ENCODE data around the gene C19orf53.

C19orf53 gene

DNA sequence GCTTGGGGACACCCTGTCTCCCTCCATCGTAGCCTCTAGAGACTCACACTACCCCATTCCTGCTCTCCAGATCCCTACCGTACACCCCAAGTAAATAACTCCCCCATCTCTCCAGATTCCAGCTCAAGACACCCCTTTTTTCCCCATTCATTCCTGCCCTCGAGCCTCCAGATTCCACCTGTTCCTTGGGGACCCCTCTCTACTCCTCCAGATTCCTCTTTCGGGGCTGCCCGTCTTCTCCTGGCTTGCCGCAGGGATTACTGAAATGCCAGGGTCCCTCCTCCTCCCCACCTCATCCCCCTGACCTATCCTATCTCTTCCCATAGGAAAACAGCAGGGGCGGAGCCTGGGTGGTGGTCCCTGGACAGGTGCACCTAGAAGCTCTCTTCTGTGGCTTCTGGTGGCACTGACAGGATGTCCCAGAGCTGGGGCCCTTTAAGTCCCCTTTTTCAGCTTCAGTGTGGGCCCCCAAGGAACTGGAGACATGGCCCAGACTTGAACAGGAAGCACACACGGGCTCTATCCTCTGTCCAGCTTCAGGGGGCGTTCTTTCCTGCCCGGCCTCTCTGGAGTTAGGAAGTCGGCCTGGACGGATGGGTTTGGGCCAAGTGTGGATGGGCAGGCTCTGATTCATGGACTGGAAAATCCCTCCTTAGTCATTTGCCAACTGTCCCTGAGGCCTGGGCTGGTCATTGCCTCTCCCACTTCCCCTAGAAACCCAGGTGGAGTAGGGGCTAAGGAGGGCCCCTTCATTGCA lies 22.2 kb downstream of the C19orf53 start:
- DNase-seq (ENCODE audit: low read depth) = peak; percentile 85

DNA sequence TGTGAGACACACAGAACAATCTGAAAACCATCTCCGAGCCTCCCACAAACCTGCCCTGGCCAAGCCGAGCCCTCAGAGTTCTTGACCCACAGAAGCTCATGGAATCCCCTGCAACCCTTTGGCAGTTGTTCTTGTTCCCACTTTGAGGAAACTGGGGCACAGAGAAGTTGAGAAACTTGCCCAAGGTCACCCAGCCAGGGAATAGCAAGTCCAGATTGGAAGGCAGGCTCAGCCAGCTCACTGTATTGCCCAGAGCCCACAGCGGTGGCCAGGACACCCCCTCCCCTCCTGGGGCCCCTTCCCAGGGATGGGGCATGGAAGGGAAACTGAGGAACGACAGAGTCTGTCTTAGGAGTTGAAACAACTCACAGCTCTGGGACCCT lies 22.8 kb downstream of the C19orf53 start:
- DNase-seq (ENCODE audit: low read depth) = no peak

GRCh38 chr19:13797870-13798269 lies 23.6 kb downstream of the C19orf53 start:
- no peak for DNase-seq (ENCODE audit: low read depth)

DNA sequence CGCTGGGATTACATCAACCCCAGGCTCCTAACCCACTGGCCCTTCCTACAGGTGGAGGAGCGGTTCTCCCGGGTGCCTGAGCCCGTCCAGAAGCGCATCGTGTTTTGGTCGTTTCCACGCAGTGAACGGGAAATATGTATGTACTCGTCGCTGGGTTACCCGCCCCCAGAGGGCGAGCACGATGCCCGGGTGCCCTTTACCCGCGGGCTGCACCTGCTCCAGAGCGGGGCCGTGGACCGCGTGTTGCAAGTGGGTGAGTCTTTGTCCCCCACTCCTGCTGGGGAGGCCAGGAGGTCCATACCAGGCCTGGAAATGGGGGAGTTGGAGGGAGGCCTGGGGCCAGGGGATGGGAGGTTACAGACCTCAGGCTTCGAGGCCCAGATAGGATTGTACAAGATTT lies 25.4 kb downstream of the C19orf53 start:
- no peak for DNase-seq (ENCODE audit: low read depth)

DNA sequence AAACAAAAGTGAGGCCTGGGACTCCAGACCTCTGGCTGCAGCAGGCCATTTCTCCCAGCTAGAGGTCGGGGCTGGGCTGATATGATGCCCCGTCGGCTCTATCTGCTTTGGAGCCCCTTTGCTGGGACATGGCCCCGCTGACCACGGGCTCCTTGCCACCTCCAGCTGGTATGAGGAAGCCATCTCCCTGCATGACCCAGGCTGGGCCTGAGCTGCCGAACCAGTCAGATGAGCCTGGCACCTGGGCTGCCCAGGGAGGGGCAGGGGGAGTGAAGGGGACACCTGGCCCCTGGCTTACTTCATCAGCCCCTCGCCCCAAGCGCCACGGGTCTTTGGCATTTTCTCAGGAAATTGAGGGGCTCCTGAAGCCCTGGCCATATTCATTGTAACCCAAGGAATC lies 28.8 kb downstream of the C19orf53 start:
- DNase-seq (ENCODE audit: low read depth) = no peak

DNA sequence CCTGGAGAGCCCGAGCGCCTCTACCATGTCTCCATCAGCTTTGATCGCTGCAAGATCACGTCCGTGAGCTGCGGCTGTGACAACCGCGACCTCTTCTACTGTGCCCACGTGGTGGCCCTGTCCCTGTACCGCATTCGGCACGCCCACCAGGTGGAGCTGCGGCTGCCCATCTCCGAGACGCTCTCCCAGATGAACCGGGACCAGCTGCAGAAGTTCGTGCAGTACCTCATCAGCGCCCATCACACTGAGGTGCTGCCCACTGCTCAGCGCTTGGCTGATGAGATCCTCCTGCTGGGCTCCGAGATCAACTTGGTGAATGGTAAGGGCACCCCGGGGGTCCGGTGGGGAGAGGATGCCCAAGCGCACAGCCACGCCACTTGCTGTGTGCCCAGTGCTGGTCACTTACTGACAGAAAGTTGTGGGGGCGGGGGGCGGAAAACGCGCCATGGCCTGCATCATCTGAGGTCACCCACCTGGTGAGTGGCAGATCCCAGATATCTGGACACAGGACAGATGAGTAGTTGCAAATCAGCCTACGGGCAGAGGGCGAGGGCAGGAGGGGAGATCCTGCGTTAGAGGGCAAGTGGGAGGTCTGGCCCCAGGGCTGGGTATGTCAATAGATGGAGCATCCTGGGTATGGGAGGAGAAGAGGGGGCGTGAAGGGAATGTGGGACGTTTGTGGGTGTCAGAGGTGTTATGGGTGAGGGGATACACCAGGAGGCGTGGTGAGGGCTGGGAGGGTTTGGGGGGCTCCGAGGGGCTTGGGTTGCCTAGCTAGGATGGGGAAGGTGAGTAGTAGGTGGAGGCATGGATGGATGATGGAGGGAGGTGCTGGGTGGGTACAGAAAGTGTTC lies 30.8 kb downstream of the C19orf53 start:
- DNase-seq (ENCODE audit: low read depth) = no peak

- no peak for DNase-seq (ENCODE audit: low read depth)
These were observed 32.5 kb downstream of the C19orf53 start for GRCh38 chr19:13806728-13807127.

DNA sequence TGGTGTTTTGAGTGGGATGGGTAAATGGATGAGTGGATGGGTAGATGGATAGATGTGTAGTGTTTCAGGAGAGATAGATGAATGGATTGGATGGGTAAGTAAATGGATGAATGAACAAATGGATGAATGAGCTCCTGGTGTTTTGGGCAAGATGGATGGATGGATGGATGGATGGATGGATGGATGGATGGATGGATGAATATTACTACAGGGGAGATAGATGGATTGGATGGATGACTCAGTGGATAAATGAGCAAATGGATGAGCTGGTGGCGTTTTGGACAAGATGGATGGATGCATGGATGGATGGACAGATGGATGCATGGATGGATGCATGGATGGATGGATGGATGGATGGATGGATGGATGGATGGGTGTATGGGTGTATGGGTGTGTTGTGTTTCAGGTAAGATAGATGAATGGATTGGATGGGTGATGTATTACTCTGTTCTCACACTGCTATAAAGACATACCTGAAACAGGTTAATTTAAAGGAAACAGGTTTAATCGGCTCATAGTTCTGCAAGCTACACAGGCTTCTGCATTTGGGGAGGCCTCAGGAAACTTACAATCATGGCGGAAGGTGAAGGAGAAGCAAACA lies 33.3 kb downstream of the C19orf53 start:
- DNase-seq (ENCODE audit: low read depth) = no peak

GRCh38 chr19:13808856-13809255 lies 34.6 kb downstream of the C19orf53 start:
- no peak for DNase-seq (ENCODE audit: low read depth)

DNA sequence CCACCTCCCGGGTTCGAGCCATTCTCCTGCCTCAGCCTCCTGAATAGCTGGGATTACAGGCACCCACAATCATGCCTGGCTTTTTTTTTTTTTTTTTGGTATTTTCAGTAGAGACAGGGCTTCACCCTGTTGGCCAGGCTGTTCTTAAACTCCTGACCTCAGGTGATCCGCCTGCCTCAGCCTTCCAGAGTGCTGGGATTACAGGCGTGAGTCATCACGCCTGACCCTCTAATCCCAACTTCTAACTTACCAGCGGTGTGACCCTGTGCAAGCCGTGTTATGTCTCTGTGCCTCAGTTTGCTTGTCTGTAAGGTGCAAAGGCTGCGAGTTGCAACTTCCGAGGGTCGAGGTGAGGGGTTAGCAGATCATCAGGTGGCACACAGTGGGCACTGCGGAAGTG lies 38.3 kb downstream of the C19orf53 start:
- DNase-seq (ENCODE audit: low read depth) = no peak

GRCh38 chr19:13813147-13813546 lies 38.9 kb downstream of the C19orf53 start:
- DNase-seq (ENCODE audit: low read depth) = no peak

DNA sequence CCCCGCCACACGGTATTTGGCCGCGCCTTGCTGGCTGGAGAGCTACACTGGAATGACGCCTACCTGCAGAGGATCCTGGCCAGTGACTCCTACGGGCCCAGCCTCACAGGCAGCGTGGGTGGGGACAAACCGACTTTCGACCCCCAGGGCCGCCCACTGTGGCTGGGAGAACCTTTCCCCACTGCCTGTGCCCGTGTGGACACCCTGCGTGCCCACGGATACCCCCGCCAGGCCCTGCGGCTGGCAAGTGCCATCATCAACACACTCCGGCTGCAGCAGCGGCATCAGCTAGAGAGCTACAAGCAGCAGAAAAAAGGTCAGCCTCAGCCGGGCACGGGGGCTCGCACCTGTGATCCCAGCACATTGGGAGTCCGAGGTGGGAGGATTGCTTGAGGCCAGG lies 40.3 kb downstream of the C19orf53 start:
- no peak for DNase-seq (ENCODE audit: low read depth)

GRCh38 chr19:13817018-13817614 lies 42.9 kb downstream of the C19orf53 start:
- no peak for DNase-seq (ENCODE audit: low read depth)

- DNase-seq (ENCODE audit: low read depth) = no peak
These were observed 43.5 kb downstream of the C19orf53 start for GRCh38 chr19:13817615-13818371.

GRCh38 chr19:13819238-13819637 lies 45.0 kb downstream of the C19orf53 start:
- DNase-seq (ENCODE audit: low read depth) = no peak

DNA sequence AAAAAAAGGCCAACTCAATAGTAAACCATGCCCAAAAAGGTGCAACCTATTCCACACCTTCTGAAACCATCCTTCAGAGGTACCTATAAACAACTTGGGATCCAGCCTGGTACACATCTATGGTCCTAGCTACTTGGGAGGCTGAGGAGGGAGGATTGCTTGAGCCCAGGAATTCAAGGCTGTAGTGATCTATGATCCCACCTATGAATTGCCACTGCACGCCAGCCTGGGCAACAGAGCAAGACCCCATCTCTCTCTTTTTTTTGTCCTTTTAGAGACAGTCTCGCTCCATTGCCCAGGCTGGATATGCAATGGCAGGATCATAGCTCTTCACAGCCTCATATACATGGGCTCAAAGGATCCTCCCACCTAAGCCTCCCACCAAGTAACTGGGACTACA lies 47.0 kb downstream of the C19orf53 start:
- DNase-seq (ENCODE audit: low read depth) = no peak

DNA sequence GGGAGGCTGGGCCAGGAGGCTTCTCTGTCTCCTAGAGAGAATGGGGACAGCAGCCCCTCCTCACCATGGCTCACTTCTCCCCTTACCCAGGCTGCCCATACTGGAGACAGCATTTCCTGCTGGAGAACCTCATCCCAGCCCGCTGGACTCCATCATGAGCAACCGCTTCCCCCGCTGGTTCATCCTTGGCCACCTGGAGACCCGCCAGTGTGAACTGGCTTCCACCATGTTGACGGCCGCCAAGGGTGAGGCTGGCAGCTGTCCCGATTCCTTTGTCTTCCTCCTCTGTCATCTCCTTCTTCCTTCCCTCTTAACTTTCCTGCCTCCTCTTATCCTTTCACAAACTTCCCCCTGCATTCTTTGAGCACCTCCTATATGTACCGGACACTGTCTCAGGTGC lies 49.0 kb downstream of the C19orf53 start:
- DNase-seq (ENCODE audit: low read depth) = no peak

DNA sequence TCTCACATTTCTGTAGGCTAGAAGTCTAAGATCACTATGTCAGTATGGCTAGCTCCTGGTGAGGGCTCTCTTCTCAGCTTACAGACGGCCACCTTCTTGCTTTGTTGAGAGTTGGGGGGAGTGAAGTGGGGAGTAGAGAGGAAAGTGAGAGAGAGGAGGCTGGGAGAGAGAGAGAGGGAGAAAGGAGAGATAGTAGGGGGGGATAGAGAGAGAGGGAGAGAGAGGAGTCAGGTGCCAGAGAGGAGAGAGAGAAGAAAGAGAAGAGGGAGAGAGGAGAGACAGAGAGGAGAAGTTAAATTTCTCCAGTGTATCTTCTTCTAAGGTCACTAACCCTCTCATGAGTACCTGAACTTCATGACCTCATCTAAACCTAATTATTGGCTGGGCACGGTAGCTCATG lies 49.6 kb downstream of the C19orf53 start:
- DNase-seq (ENCODE audit: low read depth) = no peak

DNA sequence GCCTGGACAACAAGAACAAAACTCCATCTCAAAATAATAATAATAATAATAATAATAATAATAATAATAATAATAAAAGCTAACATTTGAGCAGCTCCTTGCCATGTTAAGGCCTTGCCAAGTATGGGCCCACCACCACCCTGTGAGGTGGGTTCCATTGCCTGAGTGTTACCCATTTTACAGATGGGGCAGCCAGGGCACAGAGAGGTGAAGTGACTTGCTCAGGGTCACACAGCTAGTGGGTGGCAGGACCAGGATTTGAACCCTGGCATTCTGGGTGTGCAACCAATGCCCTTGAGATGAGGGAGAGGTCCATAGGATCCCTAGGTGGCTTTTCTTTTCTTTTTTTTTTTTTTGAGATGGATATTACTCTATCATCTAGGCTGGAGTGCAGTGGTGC lies 50.4 kb downstream of the C19orf53 start:
- DNase-seq (ENCODE audit: low read depth) = no peak

- DNase-seq (ENCODE audit: low read depth) = no peak
These were observed 51.5 kb downstream of the C19orf53 start for GRCh38 chr19:13825489-13826441.

Data from GM04503 (cell line).